ENCODE measurements around the gene CA10.

DNA sequence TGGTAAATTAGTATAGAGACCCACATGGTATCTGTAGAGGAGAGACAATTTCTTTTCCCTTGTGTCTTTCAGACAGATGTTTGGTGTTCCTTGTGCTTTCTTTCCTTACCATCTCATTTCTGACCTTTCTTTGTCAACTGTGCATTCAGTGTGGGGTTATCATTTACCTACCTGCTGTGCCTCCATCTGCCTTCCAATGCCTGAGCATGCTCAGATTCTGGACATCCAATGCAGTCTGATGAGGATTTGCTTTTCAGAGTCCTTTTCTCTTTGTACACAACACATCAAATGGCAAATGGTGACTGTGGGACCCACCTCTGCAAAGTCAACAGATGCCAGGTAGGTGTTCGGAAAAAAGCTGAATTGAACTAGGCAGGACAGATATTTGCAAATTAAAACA, 364.8 kb downstream of the CA10 start:
- TF ChIP-seq, protein P1, sequence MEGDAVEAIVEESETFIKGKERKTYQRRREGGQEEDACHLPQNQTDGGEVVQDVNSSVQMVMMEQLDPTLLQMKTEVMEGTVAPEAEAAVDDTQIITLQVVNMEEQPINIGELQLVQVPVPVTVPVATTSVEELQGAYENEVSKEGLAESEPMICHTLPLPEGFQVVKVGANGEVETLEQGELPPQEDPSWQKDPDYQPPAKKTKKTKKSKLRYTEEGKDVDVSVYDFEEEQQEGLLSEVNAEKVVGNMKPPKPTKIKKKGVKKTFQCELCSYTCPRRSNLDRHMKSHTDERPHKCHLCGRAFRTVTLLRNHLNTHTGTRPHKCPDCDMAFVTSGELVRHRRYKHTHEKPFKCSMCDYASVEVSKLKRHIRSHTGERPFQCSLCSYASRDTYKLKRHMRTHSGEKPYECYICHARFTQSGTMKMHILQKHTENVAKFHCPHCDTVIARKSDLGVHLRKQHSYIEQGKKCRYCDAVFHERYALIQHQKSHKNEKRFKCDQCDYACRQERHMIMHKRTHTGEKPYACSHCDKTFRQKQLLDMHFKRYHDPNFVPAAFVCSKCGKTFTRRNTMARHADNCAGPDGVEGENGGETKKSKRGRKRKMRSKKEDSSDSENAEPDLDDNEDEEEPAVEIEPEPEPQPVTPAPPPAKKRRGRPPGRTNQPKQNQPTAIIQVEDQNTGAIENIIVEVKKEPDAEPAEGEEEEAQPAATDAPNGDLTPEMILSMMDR (IDR thresholded peaks at IDR 0.05; ENCODE audit: insufficient read depth, low read length) = no peak
- TF ChIP-seq, protein P2, sequence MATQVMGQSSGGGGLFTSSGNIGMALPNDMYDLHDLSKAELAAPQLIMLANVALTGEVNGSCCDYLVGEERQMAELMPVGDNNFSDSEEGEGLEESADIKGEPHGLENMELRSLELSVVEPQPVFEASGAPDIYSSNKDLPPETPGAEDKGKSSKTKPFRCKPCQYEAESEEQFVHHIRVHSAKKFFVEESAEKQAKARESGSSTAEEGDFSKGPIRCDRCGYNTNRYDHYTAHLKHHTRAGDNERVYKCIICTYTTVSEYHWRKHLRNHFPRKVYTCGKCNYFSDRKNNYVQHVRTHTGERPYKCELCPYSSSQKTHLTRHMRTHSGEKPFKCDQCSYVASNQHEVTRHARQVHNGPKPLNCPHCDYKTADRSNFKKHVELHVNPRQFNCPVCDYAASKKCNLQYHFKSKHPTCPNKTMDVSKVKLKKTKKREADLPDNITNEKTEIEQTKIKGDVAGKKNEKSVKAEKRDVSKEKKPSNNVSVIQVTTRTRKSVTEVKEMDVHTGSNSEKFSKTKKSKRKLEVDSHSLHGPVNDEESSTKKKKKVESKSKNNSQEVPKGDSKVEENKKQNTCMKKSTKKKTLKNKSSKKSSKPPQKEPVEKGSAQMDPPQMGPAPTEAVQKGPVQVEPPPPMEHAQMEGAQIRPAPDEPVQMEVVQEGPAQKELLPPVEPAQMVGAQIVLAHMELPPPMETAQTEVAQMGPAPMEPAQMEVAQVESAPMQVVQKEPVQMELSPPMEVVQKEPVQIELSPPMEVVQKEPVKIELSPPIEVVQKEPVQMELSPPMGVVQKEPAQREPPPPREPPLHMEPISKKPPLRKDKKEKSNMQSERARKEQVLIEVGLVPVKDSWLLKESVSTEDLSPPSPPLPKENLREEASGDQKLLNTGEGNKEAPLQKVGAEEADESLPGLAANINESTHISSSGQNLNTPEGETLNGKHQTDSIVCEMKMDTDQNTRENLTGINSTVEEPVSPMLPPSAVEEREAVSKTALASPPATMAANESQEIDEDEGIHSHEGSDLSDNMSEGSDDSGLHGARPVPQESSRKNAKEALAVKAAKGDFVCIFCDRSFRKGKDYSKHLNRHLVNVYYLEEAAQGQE (IDR thresholded peaks at IDR 0.05; ENCODE audit: insufficient replicate concordance, low read depth) = no peak

Measured in HL-60 (cell line).